Left lung (tissue), 10 donors: ENCODE data around the gene PYDC1. TPM values are rescaled to one million over a fixed set of nuclear protein-coding genes. Genes with fewer than 3 reads are reported as not detected.

Experiments
- ATAC-seq: fragments of 200-7000 bp; cut with Tn5 transposase; one replicate; pipeline ENCODE4 v1.9.1; 2020; ENCODE audit warnings: moderate library complexity
- DNase-seq, 4 donors: peaks; one replicate each; pipeline ENCODE4 v3.0.0-alpha.2; 2013 to 2020
- H3K27ac ChIP-seq, 2 donors: fragments of 200-600 bp; sonication (generic) in 1 of 2; one replicate each; pipeline versions ENCODE4 v1.5.0 to v1.8.0; 2020 to 2021
- H3K27me3 ChIP-seq, 2 donors: fragments of 200-600 bp; sonication (generic) in 1 of 2; one replicate each; pipeline versions ENCODE4 v1.5.0 to v1.8.0; 2020 to 2021
- H3K36me3 ChIP-seq, 2 donors: fragments of 200-600 bp; sonication (generic) in 1 of 2; one replicate each; pipeline versions ENCODE4 v1.5.0 to v1.8.0; 2020 to 2021
- H3K4me1 ChIP-seq, 2 donors: fragments of 200-600 bp; one replicate each; pipeline ENCODE4 v1.8.0; 2021
- H3K4me3 ChIP-seq, 2 donors: fragments of 200-600 bp; sonication (generic) in 1 of 2; one replicate each; pipeline versions ENCODE4 v1.5.0 to v1.8.0; 2020 to 2021; ENCODE audit warnings: mild to moderate bottlenecking in 1 of 2
- H3K9me3 ChIP-seq, 2 donors: fragments of 200-600 bp; sonication (generic) in 1 of 2; one replicate each; pipeline versions ENCODE4 v1.5.0 to v1.8.0; 2020 to 2021
- CTCF ChIP-seq, 2 donors: fragments of 200-600 bp; sonication (generic) in 1 of 2; IDR thresholded peaks; one replicate each; pipeline versions ENCODE4 v1.5.0 to v1.8.0; 2021; ENCODE audit warnings: antibody characterized with exemption in 2 of 2
- intact Hi-C, 2 donors: fragments of 100-400 bp; cut with DNase I; formaldehyde crosslinking; loops; one replicate each; pipeline versions ENCODE4 v1.11.2 to v1.14.2; 2022
- polyA plus RNA-seq, 6 donors: library from polyadenylated mRNA; unstranded; fragments of 120-200 nt; gene quantifications; one replicate each; pipeline ENCODE4 v1.2.1, GENCODE V29; 2013; ENCODE audit not compliant: insufficient read length in 6 of 6
- total RNA-seq, 2 donors: library from RNA; stranded (reverse); fragmentation: NEBNext Ultra II Directional; extraction: Animal tissue kit (Norgen Biotek cat#: 25700); gene quantifications; one replicate each; pipeline ENCODE4 v1.2.1, GENCODE V29; 2021
- donor health status: DM: no; HTN: yes; CAD: no.
- donor health status: DM: no; HTN: no; CAD: no.

PYDC1 gene
- total and polyA plus RNA-seq, 8 donors, result not detected

- no peak for TF ChIP-seq CTCF (IDR thresholded peaks at IDR 0.05)
- intact Hi-C loops, result no loop called here
- Histone ChIP-seq H3K4me1 (peaks cover 0 to 19% of the 10 kb centered on the region in 2 donors), H3K36me3 (peaks cover 0 to 91% of the 10 kb centered on the region in 2 donors), H3K4me3 (no peak overlapping the region), H3K27ac (no peak overlapping the region), H3K27me3 (no peaks in the 10 kb centered on the region), H3K9me3 (no peaks in the 10 kb centered on the region)
- DNase-seq, result no peak
- no peak for ATAC-seq
These were observed 22.0 kb downstream of the PYDC1 start for GRCh38 chr16:31194898-31195297.

- Histone ChIP-seq H3K36me3 (peaks cover 0 to 93% of the 10 kb centered on the region in 2 donors), H3K27ac (no peak overlapping the region), H3K4me1 (peaks cover 0 to 15% of the 10 kb centered on the region in 2 donors), H3K27me3 (no peaks in the 10 kb centered on the region), H3K4me3 (no peak overlapping the region), H3K9me3 (no peaks in the 10 kb centered on the region)
- ATAC-seq (no peak), DNase-seq (no peak)
- TF ChIP-seq CTCF (IDR thresholded peaks at IDR 0.05), result no peak
- intact Hi-C loops, result no loop called here
These were observed 23.1 kb downstream of the PYDC1 start for GRCh38 chr16:31193874-31194273.

GRCh38 chr16:31192856-31193642, 23.9 kb downstream of the PYDC1 start:
- no peaks in the 10 kb centered on the region for H3K27me3 ChIP-seq
- no peaks in the 10 kb centered on the region for H3K9me3 ChIP-seq
- H3K4me3 ChIP-seq, result no peak overlapping the region
- no peak for DNase-seq
- ATAC-seq, result no peak
- no peak for TF ChIP-seq CTCF (IDR thresholded peaks at IDR 0.05)
- H3K27ac ChIP-seq, result no peak overlapping the region
- H3K4me1 ChIP-seq, result peaks cover 0 to 17% of the 10 kb centered on the region in 2 donors
- intact Hi-C loops, result no loop called here
- H3K36me3 ChIP-seq, result peaks cover 0 to 95% of the 10 kb centered on the region in 2 donors

GRCh38 chr16:31191697-31192428, 25.1 kb downstream of the PYDC1 start:
- ATAC-seq, result no peak
- intact Hi-C loops, result no loop called here
- no peak overlapping the region for H3K4me3 ChIP-seq
- TF ChIP-seq CTCF (IDR thresholded peaks at IDR 0.05), result no peak
- no peak overlapping the region for H3K27ac ChIP-seq
- H3K9me3 ChIP-seq, result no peaks in the 10 kb centered on the region
- H3K36me3 ChIP-seq, result peaks cover 4 to 100% of the 10 kb centered on the region in 2 donors
- H3K4me1 ChIP-seq, result peaks cover 0 to 22% of the 10 kb centered on the region in 2 donors
- no peaks in the 10 kb centered on the region for H3K27me3 ChIP-seq
- DNase-seq, result no peak

- Histone ChIP-seq H3K4me3 (no peak overlapping the region), H3K9me3 (no peaks in the 10 kb centered on the region), H3K4me1 (peaks cover 0 to 22% of the 10 kb centered on the region in 2 donors), H3K36me3 (peaks cover 5 to 100% of the 10 kb centered on the region in 2 donors), H3K27me3 (no peaks in the 10 kb centered on the region), H3K27ac (no peak overlapping the region)
- no peak for DNase-seq
- no peak for TF ChIP-seq CTCF (IDR thresholded peaks at IDR 0.05)
- intact Hi-C loops, result no loop called here
- no peak for ATAC-seq
These were observed 26.0 kb downstream of the PYDC1 start for GRCh38 chr16:31190818-31191444.
